Testis (tissue), 2 donors: ENCODE data around the gene HS3ST3A1.

Experiments used
- POLR2A ChIP-seq: fragments of 450-650 bp; IDR thresholded peaks from one replicate; pipeline ENCODE4 v1.6.1; 2017; ENCODE audit warnings: antibody characterized with exemption, mild to moderate bottlenecking, moderate library complexity
- TF ChIP-seq, protein P1 (sequence below), 3 experiments: fragments of 450-650 bp in 2 of 3; fragments of 200-600 bp in 1 of 3; sonication (generic) in 1 of 3; IDR thresholded peaks; one replicate each; pipeline ENCODE4 v1.5.1; 2016 to 2019; ENCODE audit warnings: antibody characterized with exemption in 3 of 3, mild to moderate bottlenecking in 2 of 3, moderate library complexity in 1 of 3

DNA sequence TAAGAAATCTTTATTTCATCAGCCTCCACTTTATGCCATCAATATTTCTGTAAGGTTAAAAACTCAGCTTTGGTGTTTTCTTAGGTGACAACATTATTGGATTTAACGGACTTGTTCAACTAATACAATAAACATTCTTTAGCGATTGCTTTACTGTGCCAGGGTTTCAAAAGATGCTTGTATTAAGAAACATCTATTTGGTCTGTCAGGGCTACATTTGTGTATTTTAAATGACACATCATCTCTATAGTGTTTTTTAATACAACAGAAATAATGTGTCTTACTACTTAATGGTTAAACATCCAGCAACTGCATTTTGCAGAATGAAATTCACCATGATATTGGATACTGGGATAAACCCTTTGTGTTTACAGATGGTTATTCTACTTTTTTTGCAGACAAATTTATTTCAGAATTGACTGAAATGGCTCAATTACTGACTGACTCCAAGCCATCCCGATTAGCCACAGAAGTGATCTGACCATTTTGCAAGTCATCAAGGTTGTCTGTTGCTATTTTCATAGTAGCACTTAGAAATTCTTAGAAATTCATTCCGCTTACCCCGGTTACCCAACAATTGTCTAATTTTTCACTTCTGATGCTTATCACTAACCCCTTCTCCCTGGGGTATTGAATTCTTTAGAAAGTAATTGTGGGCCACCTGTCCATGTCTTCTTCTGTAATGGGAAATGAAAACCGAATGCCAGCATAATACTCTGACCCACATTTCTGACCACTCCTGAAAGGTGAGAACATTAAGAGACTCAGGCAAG, 63.7 kb downstream of the HS3ST3A1 start:
- no peak for TF ChIP-seq POLR2A
- TF ChIP-seq, protein P1, sequence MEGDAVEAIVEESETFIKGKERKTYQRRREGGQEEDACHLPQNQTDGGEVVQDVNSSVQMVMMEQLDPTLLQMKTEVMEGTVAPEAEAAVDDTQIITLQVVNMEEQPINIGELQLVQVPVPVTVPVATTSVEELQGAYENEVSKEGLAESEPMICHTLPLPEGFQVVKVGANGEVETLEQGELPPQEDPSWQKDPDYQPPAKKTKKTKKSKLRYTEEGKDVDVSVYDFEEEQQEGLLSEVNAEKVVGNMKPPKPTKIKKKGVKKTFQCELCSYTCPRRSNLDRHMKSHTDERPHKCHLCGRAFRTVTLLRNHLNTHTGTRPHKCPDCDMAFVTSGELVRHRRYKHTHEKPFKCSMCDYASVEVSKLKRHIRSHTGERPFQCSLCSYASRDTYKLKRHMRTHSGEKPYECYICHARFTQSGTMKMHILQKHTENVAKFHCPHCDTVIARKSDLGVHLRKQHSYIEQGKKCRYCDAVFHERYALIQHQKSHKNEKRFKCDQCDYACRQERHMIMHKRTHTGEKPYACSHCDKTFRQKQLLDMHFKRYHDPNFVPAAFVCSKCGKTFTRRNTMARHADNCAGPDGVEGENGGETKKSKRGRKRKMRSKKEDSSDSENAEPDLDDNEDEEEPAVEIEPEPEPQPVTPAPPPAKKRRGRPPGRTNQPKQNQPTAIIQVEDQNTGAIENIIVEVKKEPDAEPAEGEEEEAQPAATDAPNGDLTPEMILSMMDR (IDR thresholded peaks at IDR 0.05) = no peak
